Endothelial cell of coronary artery (primary cell): Measurements from ENCODE around the gene IP6K3. TPM values are rescaled to one million over a fixed set of nuclear protein-coding genes. Genes with fewer than 3 reads are reported as not detected.

Experiments used
- total RNA-seq: library from RNA; depleted of rRNA; stranded (reverse); fragments of >200 nt; gene quantifications from 2 replicates; pipeline ENCODE4 v1.2.3, GENCODE V29; 2014

IP6K3 gene
- total RNA-seq = not detected in 2 replicates

GRCh38 chr6:33746651-33747100 lies at the start of gene IP6K3:
Gene IP6K3 (minus strand): TSS chr6:33746905. CDS start chr6:33735476, 11,429 bp downstream.

GRCh38 chr6:33788694-33789549 lies 42.2 kb upstream of the IP6K3 start, which contains the start of gene LEMD2:
Gene LEMD2 (minus strand): TSS chr6:33789130. CDS start chr6:33789116, 14 bp downstream.

GRCh38 chr6:33711140-33712129 lies 35.3 kb downstream of the IP6K3 start, which contains the start of gene UQCC2:
Gene UQCC2 (minus strand): TSS chr6:33711700. CDS start chr6:33711686, 14 bp downstream.

Other genes with a start within 250 kb of the IP6K3 start
- 16.8 and 24.3 TPM in 2 replicates for gene BAK1, start 166.6 kb downstream of the IP6K3 start, total RNA-seq
- gene ITPR3, start 125.6 kb downstream of the IP6K3 start, total RNA-seq = 45.8 and 54.4 TPM in 2 replicates
- gene UQCC2, start 35.2 kb downstream of the IP6K3 start, total RNA-seq = 23.2 and 23.3 TPM in 2 replicates
- gene LEMD2, start 42.2 kb upstream of the IP6K3 start, total RNA-seq = 33.0 and 57.7 TPM in 2 replicates
- gene MLN, start 57.1 kb upstream of the IP6K3 start, total RNA-seq = not detected in 2 replicates